Stimulated activated CD4-positive, alpha-beta T cell treated with anti-CD3 and anti-CD28 coated beads, Interleukin-4, amount 100 ng/mL, for 1 hour (primary cell): Measurements from ENCODE around the gene DIP2A.
"Not testable (repeated sequence)": the region's sequence is repeated elsewhere in the genome, so short reads cannot be mapped to it uniquely, and the experiment has no call there.

Experiments used
- DNase-seq: peaks from one replicate; pipeline ENCODE4 v3.0.0-alpha.2; 2020

The DIP2A gene

DNA sequence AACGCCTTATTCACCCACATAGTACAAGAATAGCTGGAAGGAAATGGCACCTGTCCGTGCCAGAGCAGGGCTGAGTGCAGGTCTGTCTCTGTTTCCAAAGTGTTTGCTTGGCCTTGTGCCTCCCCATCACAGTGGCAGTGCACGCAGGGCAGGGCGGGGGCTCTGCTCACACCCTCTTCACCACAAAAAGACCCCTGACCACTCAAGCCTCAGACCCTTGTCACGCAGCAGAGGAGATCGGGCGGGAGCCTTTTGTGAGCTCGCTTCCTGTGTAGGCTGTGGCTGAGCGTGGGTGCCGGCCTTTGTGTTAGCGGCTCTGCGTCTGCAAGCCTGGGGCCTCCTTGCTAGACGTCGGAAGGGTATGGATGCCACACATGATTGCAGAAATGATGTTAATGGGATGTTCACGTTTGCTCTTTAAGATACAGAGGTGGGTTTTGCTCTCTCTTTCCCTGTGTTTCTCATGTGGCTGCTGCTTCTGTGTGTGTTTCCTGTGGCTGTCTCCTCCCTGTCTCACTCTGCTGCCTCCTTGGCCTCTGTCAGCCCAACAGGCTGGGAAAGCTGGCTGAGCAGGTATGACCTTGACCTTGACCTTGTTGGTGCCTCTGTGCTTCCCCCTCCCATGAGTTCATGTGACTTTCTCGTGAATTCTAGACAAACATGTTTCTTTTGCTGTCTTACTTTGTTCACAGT lies 100.7 kb downstream of the DIP2A start:
- DNase-seq: peak; percentile 66

DNA sequence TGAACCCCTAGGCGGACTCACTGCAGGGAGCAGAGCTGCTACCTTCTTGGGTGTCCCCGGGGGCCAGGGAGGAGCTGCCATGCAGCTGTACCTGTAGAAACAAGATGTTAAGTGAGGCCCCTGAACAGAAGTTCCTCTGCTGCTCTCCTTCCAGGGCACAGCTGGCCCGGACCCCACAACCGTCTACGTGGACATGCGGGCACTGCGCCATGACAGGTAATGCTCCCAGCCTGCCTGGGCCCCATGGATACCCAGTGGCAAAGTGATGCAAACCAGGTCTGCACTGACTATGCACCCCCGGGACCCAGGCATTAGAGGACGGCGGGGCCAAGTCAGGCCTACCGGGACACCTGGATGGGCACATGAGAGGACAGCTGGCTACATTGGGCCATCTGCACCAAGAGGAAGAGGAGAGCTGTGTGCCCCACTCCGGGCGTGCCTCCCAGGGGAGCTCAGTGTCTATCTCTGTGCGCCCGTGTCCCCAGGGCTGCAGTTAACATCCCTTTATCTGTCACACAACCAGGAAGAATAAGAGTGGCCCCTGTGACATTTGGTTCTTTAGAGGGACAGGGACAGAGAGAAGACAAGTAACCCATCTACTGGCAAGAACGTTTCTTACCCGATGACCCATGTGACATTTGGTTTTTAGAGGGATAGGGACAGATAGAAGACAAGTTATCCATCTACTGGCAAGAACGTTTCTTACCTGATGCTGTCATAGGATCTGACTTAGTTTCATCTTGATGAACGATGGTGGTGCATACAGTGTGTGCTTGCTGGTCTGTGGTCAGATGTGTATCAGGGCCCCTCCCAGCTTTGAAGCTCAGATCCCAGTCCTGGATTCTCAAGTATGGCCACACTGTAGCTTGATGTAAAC lies 102.1 kb downstream of the DIP2A start:
- no peak for DNase-seq

DNA sequence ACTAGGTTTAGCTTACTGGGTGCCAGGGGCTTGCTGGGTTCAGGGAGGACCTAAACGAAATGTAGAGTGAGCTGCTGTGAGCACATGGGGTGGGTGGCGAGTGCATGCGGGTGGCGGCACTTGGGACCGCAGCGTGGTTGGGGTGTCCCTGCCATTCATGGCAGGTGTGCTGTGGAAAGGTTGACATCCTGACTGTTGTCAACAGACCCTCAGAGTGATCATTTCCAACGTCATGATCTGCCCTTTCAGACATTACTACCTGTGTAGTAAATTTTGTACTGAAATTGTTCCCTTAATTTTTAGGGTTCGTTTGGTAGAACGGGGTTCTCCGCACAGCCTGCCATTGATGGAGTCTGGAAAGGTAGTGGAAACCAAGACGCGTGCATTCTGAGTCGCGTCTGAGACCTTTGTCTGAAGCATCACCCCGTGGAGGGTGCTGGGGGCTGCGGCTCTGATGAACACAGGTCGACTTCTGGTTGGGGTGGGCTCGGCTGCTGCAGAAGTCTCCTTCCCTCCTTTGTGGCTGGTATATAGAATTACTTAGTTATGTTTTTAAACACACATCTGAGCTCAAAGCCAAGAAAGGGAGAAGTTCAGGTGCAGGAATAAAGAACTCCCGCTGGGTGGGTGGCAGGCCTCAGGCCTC lies 102.9 kb downstream of the DIP2A start:
- no peak for DNase-seq

DNA sequence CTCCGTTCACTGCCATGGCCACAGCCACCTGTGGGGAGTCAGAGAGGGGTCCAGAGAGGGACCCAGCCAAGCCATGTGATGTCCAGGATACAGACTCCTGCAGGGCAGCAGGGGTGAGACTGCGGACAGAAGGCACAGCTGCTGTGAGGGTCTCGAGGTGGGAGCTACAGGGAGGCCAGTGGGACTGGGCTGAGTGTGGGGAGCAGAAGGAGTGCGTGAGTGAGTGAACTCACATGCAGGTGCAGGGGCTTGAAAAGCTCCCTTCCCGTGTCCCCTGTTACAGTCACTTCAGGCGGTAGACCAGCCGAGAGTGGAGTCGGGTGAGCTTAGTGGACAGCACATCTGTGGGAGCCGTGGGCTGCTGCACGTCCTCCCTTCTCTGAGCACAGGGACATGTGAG lies 103.8 kb downstream of the DIP2A start:
- no peak for DNase-seq

DNA sequence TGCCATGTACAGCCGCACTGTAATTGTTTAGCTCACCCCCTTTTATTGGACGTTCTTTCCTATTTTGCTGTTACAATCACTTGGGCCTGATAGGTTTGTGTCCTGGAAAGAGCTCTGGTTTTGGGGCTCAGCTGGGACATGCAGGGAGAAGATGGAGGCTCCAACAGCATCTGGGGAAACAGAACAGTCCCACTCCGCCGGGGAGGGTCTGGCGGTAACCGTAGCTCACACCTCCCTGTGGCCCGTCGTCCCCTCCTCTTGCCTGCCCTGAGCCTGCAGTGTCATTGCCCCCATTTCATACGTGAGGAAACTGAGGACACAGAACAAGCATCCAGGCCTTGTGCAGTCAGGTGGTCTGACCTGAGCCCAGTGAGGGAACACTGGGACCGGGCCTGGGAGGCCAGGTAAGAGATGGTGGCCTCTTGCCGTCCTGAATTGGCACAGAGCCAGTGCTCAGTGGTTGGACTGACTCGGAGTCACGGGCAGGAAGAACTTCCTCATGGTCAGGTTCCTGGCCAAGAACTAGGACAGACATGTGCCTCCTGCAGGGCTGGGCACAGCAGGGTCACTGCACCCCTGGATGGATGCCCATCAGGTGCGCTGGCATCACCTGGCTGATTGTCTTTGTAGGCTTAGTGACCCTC lies 104.4 kb downstream of the DIP2A start:
- no peak for DNase-seq

DNA sequence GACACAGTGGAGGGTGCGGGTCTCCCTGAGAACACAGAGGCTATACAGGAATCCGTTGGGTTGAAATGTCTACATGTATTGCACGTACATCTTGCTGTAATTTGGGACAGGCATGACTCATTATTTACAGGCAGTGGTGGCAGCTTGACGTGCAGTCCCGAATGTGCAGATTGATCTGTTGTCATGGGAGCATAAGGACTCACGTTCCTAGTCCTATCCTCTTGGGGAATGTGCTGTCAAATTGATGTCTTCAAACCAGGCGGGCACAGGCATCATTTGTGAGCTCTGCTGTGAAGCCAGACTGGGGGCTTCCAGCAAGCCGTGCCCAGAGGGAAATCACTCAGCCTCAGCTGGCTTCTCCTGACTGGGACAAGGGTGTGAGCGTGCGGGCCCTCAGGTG lies 105.7 kb downstream of the DIP2A start:
- DNase-seq: no peak

DNA sequence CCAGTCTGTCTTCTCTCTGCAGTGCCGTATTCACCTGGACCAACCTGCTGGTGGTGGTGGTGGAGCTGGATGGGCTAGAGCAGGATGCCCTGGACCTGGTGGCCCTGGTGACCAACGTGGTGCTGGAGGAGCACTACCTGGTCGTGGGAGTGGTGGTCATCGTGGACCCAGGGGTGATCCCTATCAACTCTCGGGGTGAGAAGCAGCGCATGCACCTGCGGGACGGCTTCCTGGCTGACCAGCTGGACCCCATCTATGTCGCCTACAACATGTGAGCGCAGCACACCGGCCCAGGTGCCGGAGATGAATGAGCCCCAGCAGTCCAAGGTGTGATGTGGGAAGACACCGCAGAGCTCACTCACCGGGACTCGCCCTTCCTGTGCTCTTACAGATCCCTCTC lies 108.7 kb downstream of the DIP2A start:
- no peak for DNase-seq

DNA sequence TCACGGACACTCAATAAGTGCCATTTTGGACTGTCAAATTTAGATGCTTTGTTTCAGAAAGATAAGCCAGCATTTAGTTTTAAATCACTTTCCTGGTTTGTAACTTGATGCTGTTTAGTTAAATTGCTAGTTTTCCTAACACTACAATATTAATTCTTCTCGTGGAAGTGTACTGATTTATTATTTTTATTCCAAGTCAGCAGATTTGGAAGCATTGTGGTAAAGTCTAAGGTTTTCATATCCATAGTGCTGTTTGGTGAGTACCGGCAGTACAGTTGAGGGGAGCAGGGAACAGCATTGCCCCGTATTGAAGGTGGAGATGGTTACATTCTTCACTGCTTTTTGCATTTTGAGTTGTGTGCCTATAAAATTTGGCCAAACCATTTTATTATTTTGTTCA lies 109.9 kb downstream of the DIP2A start:
- no peak for DNase-seq

DNA sequence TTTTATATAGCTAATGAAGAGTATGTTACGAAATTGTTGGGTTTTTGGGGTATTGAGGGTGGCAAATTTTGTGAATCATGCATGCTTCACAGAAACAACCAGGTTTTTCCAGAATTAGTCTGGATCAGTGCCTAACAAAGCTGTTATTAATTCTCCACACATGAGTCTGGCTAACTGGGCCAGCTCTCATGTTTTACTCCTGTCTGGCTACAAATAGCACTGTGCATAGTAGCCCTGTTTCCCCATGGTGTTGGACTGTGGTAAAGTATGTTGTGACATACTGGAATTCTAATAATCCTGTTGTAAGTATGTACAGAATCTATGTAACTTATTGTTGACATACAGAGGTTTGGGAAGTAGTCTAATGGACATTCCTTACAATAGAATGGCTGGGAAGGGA lies 110.4 kb downstream of the DIP2A start:
- DNase-seq: no peak

DNA sequence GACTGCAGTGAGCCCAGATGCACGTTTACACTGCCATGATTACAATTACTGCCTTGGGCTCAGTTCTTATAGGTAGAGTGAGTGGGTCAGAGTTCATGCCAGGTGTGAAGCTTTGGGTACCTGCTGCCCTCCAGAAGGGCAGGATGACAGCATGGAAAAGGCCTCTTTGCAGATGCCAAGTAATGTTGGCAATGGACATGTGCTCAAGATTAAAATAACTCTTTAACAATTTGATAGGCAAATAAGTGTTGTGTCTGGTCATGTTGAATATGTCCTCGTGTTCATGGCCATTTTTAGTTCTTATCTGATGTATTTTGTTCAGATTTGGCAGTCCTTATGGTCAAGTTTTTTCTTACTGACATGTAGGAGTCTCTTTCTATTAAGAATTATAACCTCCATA lies 111.4 kb downstream of the DIP2A start:
- DNase-seq: no peak

DNA sequence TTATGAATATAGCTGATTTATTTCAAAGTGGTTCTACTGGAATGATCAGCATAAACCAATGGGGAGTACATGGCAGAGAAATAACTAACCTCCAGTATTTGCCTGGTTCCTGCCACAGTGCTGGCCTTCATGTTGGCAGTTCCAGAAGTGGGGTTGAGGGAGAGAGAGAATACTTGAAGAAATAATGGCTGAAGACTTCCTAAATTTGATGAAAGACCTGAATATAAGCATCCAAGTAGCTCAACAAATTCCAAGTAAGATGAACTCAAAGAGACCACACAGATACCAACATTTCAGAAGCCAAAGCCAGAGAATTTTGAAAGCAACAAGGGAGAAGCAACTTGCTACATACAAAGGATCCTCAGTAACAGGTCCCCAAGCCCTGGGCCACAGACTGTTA lies 111.9 kb downstream of the DIP2A start:
- no peak for DNase-seq

DNA sequence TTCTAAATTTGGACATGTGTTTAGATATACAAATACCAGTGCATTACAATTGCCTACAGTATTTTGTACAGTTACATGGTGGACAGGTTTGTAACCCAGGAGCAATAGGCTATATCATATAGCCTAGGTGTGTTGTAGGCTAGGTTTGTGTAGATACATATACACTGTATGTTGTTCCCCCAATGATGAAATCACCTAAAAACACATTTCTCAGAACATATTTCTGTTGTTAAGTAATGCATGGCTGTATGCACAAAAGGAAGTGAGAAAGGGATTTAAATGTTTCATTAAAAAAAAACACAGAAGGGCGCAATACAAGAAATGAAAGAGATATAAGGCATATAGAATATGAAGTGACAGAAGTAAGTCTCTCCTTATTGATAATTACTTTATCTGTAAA lies 114.2 kb downstream of the DIP2A start:
- no peak for DNase-seq

DNA sequence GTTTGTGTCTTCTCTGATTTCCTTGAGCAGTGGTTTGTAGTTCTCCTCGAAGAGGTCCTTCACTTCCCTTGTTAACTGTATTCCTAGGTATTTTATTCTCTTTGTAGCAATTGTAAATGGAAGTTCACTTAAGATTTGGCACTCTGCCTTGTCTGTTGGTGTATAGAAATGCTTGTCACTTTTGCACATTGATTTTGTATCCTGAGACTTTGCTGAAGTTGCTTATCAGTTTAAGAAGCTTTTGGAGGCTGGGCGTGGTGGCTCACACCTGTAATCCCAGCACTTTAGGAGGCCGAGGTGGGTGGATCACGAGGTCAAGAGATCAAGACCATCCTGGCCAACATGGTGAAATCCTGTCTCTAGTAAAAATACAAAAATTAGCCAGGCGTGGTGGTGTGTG lies 119.1 kb downstream of the DIP2A start:
- DNase-seq: not testable (repeated sequence)

DNA sequence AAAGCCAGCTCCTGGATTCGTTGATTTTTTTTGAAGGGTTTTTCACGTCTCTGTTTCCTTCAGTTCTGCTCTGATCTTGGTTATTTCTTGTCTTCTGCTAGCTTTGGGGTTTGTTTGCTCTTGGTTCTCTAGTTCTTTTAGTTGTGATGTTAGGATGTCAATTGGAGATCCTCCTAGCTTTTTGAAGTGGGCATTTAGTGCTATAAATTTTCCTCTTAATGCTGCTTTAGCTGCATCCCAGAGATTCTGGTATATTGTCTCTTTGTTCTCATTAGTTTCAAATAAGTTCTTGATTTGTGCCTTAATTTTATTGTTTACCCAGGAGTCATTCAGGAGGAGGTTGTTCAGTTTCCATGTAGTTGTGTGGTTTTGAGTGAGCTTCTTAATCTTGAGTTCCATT lies 120.7 kb downstream of the DIP2A start:
- DNase-seq: not testable (repeated sequence)

DNA sequence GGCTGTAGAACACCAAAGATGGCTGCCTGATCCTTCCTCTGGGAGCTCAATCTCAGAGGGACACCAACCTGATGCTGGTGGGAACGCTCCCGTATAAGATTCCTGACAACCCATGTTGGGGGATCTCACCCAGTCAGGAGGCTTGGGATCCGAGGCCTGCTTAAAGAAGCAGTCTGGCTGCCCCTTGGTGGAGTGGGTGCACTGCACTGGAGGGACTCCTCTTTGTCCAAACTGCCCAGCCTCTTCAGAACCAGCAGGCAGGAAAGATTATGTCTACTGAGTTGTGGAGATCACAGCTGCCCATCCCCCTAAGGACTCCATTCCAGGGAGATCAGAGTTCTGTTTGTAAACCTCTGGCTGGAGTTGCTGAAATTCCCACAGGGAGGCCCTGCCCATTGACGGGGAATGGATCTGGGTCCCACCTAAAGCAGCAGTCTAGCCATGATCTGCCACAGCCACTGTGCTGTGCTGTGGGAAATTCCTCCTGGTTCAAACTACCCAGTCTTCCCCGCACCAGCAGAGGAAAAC lies 123.2 kb downstream of the DIP2A start:
- no peak for DNase-seq

DNA sequence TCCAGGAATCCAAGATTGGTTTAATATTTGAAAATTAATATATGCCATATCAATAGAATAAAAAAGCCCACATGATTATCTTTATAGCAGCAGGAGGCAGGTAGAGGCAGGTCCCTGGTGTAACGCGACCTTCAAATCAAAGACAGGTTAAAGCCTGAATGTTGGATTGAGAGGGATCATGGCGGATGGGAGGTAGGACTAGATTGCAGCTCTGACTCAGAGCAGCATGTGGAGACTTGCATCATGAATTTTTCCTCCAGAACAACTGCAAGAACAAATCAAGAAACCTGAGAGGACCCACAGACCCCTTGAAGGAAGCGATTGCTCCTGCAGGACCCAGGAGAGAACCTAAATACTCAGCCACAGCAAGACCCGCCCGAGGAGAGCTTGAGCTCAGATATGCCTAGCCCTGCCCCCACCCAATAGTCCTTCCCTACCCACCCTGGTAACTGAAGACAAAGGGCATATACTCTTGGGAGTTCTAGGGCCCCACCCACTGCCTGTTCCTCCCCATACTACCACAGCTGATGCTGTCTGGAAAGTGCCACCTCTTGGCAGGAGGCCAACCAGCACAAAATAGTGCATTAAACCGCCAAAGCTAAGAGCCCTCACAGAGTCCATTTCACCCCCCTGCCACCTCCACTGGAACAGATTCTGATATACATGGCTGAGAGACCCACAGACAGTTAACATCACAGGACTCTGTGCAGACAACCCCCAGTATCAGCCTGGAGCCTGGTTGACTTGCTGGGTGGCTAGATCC lies 126.7 kb downstream of the DIP2A start:
- no peak for DNase-seq

DNA sequence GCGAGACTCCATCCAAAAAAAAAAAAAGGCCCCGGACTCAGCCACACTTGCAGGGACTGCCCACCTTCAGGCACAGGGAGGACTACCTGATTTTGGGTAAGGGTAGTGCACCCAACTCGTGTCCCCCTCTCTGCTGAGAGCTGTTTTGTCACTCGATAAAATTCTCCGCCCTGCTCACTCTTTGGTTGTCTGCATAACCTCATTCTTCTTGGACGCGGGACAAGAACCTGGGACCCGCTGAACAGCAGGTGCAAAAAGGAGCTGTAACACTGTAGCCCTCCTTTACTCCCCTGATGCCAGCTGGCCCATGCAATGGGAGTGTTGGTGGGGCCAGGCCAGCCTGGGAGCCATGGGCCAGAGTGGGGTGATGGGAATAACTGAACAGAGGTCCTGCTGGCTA lies 135.6 kb downstream of the DIP2A start:
- DNase-seq: no peak

DNA sequence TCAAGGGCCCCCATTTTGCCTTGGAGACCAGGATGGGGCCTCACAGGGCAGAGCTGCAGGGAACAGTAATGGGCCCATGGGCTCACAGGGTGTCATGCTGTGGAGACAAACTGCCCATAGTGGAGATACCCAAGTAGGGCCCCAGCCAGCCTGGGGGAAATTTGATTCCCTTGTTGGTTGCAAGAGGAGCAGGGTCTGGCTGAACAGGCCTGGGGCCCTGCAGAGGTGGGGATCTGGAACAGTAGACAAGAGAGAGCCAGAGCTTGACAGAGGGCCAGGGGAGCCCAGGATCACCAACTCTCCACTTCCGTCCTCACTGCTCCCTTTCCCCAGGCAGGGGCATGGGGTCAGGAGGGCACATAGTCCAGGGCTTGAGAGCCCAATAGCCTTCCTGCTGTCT lies 137.5 kb downstream of the DIP2A start:
- DNase-seq: no peak

DNA sequence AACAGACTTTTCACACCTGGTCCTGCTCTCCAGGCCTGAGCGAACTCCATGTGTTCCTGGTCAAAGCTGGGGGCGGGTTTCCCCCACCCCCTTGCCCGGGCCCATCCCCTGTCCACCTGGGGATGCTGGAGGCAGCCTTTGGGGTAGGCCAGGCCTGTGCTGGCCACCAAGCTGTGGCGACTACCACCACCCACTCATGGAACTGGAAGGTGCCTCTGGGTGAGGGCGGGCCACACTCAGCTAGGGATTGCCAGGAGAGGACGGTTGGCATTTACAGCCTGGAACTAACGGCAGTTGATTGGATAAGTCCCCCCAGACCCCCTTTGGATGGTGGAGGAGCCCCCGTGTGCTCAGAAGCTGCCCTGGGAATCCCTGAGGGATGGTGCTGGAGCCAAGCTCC lies 138.3 kb downstream of the DIP2A start:
- no peak for DNase-seq

DNA sequence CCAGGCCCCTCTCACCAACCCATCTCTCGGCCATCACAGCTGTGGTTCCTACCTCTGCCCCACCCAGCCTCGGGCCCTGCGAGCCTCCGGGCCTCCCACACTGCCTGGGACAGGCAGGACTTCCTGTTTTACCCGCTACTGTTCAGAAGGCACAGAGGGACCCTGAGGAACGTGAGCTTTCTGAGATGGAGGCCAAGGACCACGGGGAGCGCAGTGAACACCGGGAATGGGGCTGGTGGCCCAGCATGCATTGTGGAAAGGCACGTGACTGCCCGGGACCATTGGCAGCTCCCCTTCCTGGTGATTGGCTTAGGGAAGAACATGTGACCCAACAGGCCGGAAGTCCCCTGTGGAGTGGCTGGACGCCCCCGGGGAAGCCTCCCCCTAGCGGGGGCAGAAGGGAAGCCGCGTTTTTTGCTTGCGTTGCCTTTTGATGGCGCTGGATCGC lies 139.2 kb downstream of the DIP2A start:
- no peak for DNase-seq

DNA sequence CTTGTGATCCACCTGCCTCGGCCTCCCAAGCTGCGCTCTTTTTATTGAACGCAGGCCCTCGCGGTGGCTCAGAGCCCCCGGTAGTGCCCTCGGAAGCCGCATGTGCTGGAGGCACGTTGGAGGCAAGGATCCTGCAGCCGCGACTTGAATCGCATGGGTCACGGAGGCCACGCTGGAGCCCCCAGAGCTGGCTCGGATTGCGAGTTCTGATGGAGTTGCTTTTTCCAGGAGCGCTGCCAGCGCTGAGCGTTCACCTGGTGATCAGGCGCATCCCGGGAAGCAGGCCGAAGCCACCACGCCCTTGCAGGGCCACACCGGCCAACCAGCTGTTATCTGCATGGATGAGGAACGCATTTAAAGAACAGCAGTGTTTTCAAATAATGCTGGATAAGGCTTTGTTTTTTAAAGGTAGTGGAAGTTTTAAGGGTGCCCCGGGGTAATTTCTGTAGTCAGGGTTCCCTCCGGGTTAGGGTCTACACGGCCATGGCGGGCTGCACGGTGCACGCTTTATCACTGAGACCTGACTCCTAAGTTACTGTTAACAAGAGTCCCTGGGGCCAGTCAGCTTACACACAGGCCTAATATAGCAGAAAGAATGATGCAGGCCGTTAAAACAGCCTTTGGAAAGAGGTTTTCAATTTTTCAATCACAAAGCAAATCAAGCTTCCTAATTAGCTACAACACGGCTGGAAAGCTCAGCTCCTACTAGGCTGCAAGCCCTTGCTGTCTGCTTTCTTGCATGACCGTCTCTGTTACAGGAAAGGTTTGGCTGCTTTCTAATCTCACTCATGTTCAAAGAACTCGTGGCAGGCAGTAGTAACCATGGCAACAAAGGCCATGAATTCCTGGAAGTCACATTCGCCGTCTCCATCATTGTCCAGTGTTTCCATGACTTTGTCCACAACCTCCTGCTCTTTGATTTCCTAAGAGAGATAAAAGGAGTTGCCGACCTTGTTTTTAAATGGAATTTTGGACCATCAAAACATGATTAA lies 140.2 kb downstream of the DIP2A start:
- DNase-seq: no peak
